UCSD-AML1 (cell line): ENCODE results near the gene NEDD9.

Experiments used
- DNase-seq: peaks from one replicate; lab custom pipeline; 2025; ENCODE audit not compliant: unreplicated experiment; lab: John Stamatoyannopoulos, UW

NEDD9 gene

DNA sequence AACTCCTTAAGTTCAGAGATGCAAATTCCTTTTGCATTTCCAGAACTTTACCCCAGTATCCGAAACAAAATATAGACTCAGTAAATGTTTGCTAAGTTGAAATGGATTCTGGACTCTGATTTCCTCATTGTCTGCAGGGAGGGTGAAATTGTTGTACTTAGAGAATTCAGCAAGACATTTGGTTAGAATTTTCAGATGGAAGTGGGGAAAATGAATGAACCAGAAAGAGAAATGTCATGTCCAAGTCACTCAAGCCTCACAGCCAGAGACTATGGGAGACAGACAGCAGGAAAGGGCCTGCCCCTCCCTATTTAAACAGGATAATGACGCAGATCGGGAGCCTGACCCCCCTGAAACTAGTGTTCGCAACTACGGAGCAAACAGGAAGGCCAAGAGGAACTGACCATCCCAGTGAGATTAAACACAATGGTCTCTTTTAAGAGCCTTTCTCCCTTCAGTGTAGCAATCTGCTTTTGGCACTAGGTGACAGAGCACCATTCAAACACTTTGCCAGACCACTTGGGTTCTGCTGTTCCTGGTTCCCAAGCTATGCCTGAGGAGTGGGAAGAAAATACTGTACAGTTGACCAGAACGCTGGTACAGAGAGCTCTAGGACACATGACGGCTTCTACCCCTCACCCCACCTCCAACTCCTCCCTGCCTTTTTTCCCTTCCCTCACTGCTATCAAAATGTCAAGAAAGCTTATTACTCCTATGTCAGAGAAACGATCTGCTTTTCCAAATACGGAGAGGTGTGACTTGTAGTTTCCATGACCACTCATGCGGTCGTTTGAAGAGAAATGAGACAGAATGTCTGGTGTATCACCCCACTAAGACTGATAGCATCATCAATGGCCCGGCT lies 13.7 kb downstream of the NEDD9 start:
- DNase-seq, result peak; percentile 51

DNA sequence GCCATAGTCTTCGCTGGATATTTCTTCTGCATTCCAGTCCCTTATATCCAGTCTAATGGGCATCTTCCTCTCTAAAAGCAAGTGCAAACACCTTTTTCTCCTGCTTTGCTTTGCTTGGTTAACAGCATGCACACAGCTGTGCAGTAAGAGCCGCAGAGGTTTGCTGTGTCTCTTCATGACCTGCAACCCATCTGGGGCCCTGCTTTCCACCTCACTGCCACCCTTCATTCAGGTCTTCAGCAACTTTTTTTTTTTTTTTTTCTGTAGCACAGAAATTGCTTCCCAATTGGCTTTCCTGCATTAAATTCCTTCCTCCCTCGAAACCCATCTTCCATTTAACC lies 14.4 kb downstream of the NEDD9 start:
- no peak for DNase-seq

DNA sequence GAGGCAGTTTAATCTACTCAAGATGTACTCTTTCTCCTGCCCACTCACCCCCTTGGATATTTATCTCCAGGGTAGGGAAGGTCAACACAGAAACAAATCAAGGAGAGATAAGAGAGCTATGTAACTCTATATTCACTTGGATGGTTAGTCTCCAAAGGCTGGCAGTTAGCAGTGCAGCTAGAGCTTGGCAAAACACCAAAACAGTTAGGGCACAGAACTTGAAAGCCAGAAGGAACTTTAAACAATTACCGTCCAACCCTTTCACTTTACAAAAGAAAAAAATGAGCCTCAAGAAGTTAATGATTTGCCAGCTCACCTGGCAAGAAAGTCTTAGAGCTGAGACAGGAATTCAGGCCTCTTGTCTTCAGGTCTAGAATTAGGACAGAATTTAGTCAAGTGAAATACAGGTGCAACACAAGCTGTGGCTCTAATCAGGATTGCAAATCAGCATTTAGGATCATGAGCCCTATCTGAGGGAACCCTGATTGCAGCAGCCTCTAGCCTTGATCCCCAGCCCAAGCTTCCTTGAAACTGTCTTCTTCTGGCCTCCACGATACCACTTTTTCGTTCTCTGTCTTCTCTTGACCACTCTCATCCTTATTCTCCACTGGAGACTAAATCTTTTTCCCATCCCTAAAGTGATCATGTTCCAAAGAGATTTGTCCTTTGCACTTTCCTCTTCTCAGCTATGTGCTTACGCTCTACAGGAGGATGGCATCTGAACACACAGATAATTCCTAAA lies 14.9 kb downstream of the NEDD9 start:
- DNase-seq, result no peak

DNA sequence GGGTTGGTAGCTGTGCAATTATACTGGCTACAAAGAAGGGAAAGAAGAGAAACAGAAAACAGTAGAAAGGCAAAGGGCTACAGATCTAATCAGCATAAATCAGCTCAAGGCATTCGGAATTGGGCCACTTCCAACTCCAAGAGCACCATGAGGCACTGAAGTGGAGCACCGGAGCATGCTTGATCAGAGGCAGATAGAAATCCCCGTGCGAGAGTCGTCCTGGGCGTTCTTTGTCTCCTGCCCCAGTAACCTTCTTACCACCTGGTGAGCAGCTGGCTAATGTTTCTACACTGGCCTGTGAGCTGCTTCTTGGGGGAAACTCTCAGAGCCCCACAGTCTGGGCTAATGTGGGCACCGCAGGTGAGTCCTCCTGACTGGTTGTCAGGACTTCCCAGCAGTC lies 16.7 kb downstream of the NEDD9 start:
- DNase-seq, result no peak

DNA sequence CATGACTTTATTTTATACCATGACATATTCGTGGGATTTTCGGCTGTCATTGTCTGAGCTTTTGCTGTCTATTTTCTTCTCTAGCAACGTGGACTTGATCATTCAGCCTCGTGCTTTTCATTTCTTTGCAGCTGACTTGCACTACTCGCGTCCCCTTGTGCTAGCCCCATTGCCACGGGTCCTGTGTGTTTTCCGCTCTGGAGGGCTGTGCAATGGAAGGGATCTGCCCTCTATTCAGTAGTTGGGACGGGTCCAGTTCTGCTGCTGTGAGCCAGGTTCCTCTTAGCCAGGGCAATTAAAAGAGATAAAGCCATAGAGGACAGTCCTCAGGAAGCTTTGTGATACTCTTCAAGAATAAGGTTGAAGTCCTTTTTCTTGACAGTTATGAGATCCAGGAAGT lies 17.6 kb downstream of the NEDD9 start:
- no peak for DNase-seq

DNA sequence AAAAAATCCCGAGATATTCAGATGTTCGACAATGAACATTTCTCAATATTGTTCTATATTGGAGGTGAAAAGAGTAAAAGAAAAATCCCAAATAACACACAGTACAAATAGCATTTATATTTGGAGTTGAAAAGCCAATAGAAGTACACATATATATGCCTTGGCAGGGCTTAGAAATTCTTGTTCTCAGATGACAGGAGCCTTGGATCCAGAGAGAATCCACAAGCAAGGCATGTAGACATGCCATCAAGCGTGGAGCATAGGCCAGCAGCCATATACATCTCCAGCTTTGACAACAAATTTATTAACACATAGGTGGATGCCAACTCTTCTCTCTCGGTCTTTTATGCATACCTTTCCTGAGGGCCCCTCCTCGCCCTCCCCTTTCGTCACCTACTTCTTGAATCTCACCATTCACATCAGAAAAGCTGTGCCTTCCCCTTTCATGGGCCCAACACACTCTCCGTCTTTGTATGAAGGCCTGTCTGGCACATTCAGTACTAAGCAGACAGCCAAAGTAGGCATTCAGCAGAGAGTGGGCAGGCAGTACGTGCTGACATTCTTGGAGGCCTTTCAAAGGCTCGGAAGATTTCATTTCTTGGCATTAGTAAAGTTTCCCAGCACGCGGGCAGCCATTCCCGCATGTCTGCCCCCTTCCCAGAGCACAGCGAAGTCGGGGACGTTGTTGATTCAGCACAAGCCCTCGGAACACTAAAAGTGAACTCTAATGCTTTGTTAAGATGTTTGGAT lies 18.2 kb downstream of the NEDD9 start:
- no peak for DNase-seq

DNA sequence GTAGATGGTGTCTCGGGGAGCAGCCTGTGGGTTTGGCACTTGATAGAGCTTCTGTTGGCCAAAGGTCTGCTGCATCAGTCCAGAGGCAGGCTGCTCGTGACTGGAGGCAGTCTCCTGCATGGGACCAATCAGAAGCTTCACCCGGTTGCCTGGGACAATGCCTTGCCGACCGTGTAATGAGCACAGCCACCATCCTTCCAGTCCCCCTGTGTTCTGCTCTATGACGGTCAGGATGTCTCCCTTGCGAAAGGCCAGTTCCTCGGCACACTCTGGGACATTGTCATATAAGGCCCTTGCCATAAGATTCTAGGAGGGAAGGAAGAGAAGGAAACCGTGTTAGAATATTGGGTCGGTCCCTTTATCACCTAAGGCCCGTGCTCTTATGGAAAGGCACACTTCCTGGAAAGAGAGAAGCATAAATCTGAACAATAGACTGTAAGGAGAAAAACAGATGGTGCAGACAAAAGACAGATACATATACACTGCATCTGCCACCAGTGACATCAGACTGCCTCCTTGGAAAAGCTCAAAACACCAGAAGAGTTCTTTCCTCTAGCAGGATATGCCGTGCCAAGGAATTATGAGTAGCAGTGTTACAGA lies 18.9 kb downstream of the NEDD9 start:
- DNase-seq, result no peak

DNA sequence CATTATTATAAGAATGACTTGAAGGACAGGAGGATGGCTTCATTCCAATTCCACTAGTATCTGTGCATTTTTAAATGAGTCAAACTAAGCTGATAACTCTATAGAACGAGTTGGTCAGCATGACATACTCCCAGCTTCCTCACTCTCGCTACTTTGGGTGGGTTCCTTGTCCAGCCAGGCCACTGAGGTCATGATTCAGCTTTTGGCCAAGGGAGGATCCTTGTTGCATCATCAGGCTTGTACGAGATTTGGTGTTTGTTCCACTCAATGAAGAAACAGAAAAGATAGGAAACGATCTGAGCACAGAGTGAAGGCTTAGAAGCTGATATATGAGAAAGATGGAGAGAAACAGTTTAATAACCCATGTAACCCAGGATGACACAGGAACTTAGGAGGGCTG lies 19.8 kb downstream of the NEDD9 start:
- no peak for DNase-seq

DNA sequence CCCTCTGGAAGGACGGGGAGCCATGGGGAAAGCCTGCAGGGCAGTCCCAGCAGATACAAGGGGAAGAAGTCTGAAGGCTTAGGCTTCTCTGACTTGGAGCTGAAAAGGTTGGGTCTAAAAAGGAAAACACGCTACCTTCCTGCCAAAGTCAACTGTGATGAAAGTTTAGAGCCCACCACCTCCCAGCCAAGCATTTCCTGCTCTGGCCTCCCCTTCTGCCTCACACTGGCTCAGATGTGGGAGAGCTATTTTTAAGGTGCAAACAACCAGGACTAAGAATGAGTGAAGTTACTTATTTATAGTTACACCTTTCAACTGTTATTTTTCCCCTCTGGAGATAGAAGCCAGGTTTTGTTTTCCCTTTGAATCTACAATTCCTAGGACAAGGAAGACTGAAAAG lies 21.2 kb downstream of the NEDD9 start:
- no peak for DNase-seq

DNA sequence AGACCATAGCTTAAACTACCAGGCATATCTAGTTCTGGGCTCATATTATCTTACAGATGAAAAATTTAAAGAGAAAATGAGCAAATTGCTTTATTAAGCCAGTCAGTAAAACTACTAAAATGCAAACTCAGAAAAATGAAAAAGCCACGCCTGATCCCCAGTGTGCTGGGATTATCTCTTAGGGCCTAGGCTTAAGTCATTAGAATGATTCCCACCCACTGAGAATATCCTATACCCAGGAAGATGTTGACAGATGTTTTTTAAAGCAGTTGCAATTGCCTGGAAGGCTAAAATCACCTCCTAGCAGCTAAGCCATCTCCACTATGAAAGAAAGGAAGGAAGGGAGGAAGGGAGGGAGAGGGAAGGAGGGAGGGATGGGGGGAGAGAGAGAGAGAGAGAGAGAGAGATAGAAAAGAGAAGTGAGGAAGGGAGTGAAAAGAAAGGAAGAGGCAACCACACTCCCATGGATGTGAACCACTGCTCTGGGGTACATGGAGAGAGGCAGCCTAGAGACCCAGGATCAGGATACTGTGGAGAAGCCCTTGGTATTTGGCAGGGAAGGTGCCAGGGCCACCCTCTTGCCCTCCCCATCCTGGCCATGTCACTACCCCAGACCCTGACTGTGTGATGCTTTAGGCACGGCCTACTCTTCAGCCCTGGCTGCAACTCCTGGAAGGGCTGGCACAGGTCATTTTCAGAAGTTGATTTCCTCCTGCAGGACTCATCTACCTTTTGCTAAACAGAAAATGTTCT lies 21.9 kb downstream of the NEDD9 start:
- DNase-seq, result no peak

DNA sequence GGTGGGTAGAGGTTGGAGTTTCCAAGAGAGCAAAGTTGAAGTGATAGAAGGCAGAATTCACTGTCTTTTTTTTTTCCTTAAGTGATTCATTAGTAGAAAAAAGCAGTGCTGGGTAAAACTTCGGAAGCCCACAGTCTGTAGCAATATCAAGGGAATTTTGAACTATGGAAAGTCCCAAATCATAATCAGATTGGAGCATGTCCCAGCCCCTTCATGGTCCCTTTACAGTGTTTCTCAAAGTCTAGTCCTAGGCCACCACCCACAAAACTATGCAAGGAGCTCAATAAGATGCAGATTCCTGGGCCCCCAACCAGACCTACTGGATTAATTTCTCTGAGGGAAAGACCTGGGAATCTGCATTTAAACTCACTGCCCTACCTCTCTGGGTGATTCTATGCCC lies 22.6 kb downstream of the NEDD9 start:
- DNase-seq, result no peak

DNA sequence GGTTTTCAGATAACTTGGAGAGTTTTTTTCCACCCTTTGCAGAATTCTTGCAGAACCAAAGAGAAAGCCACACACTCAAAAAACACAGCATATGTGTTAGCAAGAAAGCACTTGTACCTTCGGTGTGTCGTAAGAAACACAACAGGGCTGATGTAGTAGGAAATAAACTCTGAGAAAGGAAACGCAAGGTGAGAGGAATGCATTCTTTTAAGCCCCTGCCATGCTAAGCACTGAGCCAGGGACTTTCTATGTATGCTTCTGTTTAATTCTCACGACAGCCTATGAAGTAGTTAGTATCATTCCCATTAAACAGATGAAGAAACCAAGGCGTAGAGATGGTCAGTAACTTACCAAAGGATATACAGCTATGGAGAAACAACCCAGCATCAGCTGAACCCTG lies 23.1 kb downstream of the NEDD9 start:
- no peak for DNase-seq

DNA sequence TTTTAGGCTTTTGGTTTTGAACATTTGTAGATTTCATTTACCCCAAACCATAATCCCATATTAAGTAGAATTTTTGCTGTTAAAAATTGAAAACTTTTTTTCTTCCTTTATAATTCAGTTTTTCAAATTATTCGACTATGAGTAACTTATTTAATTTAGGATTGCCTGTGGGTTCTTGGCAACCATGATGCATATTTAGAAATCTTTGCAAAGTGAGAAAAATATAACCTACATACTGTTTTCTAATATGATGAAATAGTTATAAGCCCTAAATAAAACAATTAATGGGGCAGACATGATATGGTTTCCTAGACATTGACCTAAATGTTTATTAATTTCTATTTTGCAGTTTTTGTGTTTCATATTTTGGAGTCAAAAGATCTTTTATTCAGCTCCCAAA lies 23.6 kb downstream of the NEDD9 start:
- DNase-seq, result no peak

DNA sequence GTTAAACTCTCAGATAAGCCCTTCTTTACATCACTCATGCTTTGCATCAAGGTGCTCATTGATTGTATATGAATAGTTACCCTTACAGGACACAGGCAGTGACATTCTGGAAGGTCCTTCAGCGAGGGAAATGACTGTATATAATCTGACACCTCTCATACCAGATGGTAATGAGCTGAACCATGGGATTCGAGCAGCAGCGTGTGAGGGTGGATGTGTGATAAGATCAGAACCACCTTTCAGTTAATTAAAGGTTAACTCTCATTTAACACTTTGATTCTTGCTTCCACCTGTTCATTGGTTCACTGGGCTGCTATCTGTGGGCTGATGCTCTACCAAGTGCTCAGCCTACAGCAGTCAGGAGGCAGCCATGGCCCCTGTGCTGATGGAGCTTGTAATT lies 24.2 kb downstream of the NEDD9 start:
- DNase-seq, result no peak

DNA sequence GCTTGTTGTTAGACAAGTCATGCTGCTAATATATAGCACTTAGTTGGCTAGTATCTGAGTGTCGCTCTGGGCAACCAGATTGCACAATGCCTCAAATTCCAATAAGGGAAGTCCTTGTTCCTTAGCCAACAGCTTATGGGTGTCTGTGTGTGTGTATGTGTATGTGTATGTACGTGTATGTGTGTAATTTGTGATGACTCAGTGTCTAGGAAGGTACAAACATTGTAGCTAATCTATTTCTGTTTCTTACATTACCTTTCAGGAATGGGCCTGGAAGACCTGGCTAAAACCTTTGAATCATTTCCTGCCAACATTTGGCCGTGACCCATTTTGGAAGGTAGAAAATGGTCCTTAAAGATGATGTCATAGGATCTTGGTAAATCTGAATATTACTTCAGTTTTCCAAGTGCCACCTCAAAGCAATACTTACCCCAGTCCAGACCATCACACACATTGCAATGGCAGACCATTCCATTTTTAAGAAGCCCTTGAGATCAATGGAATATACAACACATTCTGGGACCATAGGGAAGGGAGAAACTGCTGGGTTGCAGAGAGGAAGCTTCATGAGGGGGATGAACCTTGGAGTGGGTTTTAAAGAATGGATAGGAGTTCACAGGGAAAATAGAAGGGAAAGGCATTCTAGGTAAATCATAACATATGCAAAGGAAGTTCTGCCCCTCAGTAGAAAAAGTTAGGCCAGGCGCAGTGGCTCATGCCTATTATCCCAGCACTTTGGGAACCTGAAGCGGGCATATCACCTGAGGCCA lies 25.1 kb downstream of the NEDD9 start:
- no peak for DNase-seq

DNA sequence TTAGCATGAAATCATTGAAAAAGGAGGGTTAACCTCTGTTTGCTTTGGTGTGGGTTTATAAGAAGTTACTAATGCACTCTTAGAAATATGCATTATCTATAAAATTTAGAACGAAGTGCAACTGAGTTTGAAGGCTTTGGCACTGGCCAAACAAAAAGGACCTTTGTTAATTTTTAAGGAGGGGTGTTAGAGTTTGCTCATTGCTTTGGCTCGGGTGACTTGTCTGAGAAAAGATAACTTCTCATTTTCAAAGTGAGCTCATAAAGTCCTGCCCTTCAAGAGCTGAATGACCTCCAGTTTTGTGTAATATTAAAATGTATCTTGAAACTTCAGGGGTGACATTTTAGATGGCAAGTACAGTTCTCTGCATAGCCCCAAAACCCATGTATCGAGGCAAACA lies 25.9 kb downstream of the NEDD9 start:
- DNase-seq, result no peak

DNA sequence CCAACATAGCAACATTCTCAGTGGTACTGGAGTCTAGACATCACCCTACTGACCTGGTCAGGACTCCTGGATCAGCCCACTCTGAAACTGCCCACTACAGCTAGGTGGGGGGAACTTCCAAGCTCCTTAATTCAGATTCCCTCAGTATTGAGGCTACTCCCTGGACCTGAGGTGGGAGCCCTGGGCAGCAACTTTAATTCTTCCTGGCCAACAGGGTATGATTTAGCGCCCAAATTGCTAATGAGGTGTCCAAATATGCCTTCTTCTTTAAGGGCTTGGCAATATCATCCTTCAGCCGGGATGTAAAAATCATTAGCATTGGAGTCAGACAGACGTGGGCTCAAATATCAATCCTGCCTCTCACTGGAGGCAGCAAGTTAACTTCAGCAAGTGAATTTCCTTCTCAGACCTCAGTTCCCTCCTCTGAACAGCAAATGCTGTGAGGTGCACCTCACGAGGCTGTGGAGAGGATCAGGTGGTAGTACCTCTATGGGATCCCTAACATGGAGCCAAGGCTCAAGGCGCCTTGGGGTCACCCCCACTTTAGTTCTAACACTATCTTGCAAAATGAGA lies 27.6 kb downstream of the NEDD9 start:
- no peak for DNase-seq

DNA sequence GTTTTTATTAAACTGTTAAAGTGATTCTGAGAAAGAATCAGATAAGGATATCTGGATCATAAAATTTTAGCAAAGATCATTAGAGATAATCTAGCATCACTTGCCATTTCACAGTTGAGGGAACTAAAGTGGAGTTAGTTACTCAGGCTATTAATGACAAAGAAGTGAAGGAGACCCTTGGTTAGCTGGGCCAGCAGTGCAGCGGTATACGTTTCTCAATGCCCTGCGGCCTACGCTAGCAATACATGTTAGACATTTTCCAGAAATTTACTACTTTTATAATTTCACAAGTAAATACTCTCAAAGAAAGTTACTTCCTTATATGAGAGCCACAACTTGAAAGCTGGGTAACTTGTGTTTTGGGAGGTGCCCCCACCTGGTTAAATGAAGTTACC lies 28.5 kb downstream of the NEDD9 start:
- no peak for DNase-seq

DNA sequence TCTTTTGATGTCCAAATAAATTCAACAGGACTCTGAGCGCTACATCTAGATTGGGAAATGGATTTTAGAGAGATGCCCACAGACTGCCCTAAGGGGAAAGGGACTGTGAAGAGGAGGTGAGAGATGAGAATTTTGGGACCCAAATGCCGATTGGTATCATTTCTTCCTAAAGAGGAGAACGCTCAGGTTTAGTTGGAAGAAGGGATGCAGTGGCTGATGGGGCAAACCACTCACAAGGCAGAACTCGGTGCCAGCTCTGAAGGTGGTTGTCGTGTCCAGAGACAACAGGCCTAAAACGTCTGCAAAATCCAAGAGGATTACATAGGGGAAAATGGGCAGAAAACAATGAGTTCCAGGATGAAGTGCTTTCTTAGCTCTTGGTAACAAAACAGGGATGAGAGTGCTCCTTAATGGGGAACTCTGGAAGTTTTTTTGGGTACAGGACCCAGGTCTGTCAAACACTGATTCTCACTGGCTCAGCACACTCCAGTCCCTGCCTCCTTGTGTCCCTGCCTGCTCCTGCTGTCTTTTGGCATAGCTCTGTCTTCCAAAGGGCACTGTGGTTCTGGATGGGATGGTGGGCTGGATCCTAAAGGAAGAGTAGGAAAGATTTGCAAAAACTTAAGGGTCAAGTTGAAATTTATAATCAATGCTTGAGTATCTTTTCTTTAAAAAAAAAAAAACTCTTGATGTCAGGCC lies 29.0 kb downstream of the NEDD9 start:
- no peak for DNase-seq
